ENCODE data around the gene ZMYND8.
A peak's percentile ranks its signal among the peaks of the same experiment; 100 is the strongest.
"Not testable (repeated sequence)": the region's sequence is repeated elsewhere in the genome, so short reads cannot be mapped to it uniquely, and the experiment has no call there.

Gene ZMYND8

GRCh38 chr20:47356526-47357295 is at the start of gene ZMYND8:
Gene ZMYND8, minus strand, starts transcription at chr20:47356699. Its CDS starts 29 bp downstream, at chr20:47356670.
- peak; percentile 86 for DNase-seq (ENCODE audit: low read depth)

DNA sequence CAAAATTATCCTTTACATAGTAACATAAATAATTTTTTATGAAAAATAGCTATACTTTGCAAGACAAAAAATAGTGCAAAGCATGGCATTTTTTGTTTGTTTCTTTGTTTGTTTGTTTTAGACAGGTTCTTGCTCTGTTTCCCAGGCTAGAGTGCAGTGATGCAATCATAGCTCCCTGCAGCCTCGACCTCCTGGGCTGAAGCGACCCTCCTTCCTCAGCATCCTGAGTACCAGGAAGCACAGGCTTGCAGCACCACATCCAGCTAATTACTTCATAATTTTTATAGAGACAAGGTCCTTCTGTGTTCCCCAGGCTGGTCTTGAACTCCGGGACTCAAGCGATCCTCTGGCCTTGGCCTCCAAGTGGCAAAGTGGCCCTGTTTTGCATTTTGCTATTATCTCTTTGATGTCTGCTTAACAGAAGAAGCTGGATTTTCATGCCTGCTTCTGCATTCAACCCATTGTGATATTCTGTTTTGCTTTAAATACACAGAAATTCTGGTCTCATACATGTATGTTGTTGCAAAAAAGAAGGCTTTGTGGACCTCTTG is 49.4 kb upstream of the ZMYND8 start:
- no peak for DNase-seq (ENCODE audit: low read depth)

- DNase-seq (ENCODE audit: low read depth) = peak; percentile 89
These were observed 44.2 kb upstream of the ZMYND8 start for GRCh38 chr20:47400685-47401084.

DNA sequence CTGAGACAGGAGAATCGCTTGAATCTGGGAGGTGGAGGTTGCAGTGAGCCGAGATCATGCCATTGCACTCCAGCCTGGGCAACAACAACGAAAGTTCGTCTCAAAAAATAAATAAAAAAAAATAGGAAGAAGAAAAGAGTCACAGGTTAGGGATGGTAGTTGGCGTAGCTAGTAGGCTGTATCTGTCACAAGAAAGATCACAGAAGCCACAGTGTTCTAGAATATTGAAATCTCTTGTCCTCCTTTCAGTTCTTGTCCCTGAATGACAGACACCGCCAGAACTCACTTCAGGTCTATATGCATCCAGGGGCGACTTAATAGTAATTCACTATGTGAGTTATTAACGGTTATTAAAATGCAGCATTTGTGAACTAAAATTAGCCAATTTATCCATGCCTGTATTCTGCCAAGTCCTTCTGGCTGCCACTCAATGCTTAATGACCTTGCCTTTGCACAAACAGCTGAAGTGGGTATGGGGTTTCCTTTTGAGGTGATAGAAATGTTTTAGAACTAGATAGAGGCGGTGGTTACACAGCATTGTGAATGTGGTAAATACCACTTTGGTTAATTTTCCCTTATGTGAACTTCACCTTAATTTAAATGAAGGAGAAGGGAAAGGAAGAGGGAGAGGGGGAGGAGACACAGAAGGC is 41.3 kb upstream of the ZMYND8 start:
- no peak for DNase-seq (ENCODE audit: low read depth)

DNA sequence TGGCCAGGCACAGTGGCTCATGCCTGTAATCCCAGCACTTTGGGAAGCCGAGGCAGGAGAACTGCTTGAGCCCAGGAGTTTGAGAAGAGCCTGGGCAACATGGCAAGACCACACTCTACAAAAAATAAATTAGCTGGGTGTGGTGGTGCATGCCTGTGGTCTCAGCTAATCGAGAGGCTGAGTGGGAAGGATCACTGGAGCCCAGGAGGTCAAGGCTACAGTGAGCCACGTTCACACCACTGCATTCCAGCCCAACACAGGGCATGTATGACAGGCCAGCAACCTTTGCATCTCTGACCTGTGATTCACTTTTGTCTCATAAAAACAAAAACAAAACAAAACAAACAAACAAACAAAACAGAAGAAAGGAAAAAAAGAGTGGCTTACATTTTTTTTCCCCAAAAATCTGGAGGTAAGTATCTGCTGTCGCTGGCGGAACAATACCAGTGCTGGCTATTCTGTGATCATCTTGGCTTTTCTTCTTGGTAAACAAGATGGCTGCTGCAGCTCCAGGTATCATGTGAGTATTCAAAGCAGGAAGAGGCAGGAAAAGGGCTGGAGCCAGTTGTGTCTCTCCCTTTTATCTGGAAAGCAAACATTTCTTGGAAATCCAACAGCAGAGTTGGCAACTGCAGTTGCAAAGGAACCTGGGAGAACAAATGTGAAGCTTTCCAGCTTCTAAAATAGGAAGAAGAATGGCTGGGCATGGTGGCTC is 40.4 kb upstream of the ZMYND8 start:
- no peak for DNase-seq (ENCODE audit: low read depth)

DNA sequence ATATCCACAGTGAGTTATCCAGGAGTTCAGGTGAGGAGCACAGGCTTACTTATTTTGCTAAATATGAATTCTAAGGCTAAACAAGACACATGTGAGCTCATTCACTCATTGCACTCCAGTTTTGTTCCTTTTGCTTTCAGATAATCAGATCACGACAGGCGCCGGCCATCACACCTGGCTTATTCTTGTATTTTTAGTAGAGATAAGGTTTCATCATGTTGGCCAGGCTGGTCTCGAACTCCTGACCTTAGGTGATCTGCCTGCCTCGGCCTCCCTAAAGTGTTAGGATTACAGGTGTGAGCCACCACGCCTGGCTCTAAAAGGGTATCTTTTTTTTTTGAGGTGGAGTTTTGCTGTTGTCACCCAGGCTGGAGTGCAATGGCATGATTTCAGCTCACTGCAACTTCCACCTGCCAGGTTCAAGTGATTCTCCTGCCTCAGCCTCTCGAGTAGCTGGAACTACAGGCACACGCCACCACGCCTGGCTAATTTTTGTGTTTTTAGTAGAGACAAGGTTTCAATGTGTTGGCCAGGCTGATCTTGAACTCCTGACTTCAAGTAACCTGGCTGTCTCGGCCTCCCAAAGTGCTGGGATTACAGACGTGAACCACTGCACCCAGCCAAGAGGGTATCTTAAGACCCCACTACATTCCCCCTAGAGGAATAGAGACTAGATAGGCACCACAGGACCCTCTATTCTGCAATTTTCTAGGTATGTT is 37.5 kb upstream of the ZMYND8 start:
- DNase-seq (ENCODE audit: low read depth) = not testable (repeated sequence)

DNA sequence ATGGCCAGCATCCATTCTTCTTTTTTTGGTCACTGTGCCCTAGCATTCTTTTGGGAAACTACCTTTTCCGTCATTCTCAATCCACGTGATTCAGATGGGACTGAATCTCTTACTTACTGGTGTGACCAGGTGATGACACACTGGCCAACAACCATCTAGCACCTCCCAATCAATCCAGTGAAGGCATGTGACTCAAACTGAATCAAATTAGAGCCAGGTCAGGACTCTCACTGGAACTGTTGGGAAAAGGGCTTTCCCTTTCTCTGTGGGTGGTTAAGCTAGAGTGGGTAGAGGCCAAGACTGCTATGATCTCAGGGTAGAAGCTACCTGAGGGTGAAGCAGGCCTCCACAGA is 36.2 kb upstream of the ZMYND8 start:
- DNase-seq (ENCODE audit: low read depth) = no peak

GRCh38 chr20:47392015-47392720 is 35.7 kb upstream of the ZMYND8 start:
- peak; percentile 84 for DNase-seq (ENCODE audit: low read depth)

DNA sequence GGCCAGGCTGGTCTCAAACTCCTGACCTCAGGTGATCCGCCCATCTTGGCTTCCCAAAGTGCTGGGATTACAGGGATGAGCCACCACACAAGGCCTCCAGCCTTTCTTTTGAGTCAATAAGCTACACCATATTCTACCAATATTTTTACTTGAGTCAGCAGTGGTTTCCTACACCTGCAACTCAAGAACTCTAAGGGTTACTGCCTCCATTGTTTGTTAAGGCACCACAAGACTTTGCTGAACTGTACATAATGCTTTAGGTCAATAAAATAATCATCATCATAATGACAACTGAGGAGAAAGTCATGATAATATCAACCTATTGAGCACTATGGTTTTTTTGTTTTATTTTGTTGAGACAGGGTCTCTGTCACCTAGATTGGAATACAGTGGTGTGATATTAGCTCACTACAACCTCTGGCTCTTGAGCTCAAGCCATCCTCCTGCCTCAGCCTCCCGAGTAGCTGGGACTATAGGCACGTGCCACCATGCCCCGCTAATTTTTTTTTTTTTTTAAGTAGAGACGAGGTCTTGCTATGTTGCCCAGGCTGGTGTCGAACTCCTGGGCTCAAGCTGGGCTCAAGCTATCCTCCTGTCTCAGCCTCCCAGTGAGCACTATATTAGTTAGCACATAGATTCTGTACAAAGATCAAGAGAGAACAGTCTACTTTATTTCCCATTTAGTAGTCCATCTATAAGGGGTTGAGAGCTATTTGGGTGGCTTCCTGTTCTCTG is 34.9 kb upstream of the ZMYND8 start:
- no peak for DNase-seq (ENCODE audit: low read depth)

- no peak for DNase-seq (ENCODE audit: low read depth)
These were observed 33.4 kb upstream of the ZMYND8 start for GRCh38 chr20:47389867-47390347.

DNA sequence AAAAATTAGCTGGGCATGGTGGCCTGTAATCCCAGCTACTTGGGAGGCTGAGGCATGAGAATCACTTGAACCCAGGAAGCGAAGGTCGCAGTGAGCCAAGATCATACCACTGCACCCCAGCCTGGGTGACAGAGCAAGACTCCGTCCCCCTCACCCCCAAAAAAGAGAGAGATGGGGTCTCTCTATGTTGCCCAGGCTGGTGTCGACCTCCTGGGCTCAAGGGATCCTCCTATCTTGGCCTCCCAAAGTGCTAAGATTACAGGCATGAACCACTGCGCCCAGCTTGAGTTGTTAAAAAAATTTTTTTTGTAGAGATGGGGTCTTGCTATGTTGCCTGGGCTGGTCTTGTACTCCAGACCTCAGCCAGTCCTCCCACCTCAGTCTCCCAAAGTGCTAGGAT is 29.5 kb upstream of the ZMYND8 start:
- DNase-seq (ENCODE audit: low read depth) = not testable (repeated sequence)

DNA sequence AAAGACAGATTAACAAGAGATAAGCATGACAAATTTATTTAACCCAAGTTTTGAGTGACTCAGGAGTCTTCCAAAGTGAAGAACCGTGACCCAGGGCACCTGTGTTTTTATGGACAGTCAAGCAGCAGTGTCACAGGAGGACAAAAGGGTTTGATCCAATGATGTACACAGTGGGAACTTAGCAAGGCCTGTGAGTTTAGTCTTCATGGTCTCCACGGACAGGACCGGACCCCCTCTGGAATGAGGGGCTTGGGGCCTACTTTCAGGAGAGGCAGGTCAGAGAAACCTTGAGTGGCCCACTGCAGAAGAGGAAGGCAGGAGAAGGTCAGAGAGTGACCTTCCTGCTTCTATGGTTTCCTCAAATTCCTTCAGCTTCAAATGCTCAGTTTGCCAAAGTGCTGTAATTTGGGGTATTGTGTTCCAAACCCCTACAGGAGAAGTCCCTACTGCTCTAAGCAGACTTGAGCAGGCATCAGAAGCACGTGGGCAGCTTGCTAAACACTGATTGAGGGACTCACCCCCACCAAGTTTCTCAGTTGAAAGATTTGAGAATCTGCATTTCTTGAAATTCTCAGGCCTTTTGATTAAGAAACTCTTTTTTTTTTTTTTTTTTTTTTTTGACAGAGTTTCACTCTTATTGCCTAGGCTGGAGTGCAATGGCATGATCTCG is 26.4 kb upstream of the ZMYND8 start:
- no peak for DNase-seq (ENCODE audit: low read depth)

DNA sequence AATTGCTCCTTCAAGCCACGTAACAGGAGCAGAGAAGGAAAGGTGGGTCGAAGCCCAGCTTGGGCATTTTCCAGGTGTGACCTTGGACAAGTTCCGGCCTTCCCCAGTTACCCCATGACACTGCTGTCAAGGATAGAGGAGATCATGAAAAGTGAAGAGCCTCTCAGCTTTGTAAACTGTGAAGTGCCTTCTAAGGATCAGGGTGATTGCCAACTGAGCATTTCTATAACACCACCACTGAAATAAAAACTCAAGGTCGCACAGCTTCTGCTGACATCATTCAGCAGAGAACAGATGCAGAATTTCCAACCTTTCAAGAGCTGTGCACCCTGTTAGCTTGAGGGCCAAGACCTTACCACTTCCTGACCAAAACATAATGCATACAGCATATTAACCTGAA is 24.0 kb upstream of the ZMYND8 start:
- DNase-seq (ENCODE audit: low read depth) = no peak

- DNase-seq (ENCODE audit: low read depth) = no peak
These were observed 23.1 kb upstream of the ZMYND8 start for GRCh38 chr20:47379433-47380150.

GRCh38 chr20:47377122-47377722 is 20.7 kb upstream of the ZMYND8 start:
- DNase-seq (ENCODE audit: low read depth) = no peak

GRCh38 chr20:47376096-47376643 is 19.7 kb upstream of the ZMYND8 start:
- not testable (repeated sequence) for DNase-seq (ENCODE audit: low read depth)

GRCh38 chr20:47374121-47374520 is 17.6 kb upstream of the ZMYND8 start:
- not testable (repeated sequence) for DNase-seq (ENCODE audit: low read depth)

- no peak for DNase-seq (ENCODE audit: low read depth)
These were observed 16.8 kb upstream of the ZMYND8 start for GRCh38 chr20:47373206-47373733.

Data from CMK (cell line).